IgD-negative memory B cell (primary cell): ENCODE measurements around the gene CXorf65. TPM values are rescaled to one million over a fixed set of nuclear protein-coding genes. Genes with fewer than 3 reads are reported as not detected.

Experiments used
- H3K27ac Mint-ChIP-seq, 3 donors: one replicate each; pipeline ENCODE4 v1.8.0; 2020 to 2022; ENCODE audit warnings: mild to moderate bottlenecking in 3 of 3, mixed read lengths in 3 of 3, moderate library complexity in 1 of 3
- H3K27me3 Mint-ChIP-seq: one replicate; pipeline ENCODE4 v1.8.0; 2021; ENCODE audit warnings: mixed read lengths
- H3K36me3 Mint-ChIP-seq: one replicate; pipeline ENCODE4 v1.8.0; 2020; ENCODE audit warnings: mild to moderate bottlenecking, mixed read lengths
- H3K4me1 Mint-ChIP-seq, 3 donors: one replicate each; pipeline ENCODE4 v1.8.0; 2020 to 2022; ENCODE audit warnings: mixed read lengths in 3 of 3, mild to moderate bottlenecking in 1 of 3
- H3K4me3 Mint-ChIP-seq, 4 donors: one replicate each; pipeline ENCODE4 v1.8.0; 2020 to 2022; ENCODE audit warnings: mild to moderate bottlenecking in 4 of 4, mixed read lengths in 4 of 4, moderate library complexity in 3 of 4
- H3K9me3 Mint-ChIP-seq, 3 donors: one replicate each; pipeline ENCODE4 v1.8.0; 2020 to 2021; ENCODE audit warnings: mixed read lengths in 3 of 3, mild to moderate bottlenecking in 1 of 3
- polyA plus RNA-seq: library from polyadenylated mRNA; unstranded; fragments of 300-500 nt; fragmentation: Illumina TruSeq; gene quantifications from one replicate; pipeline ENCODE4 v1.2.3, GENCODE V29; 2021

The CXorf65 gene
- polyA plus RNA-seq, 1 donor from 2014 or later = 1.5 TPM

GRCh38 chrX:71067089-71067488 is 39.5 kb downstream of the CXorf65 start:
- Mint-ChIP-seq H3K27me3 (peaks cover 2% of the 10 kb centered on the region), H3K4me3 (peak overlapping the region; percentile 87 to 96 (median 94)), H3K4me1 (peaks cover 6 to 18% (median 16%) of the 10 kb centered on the region in 3 donors), H3K9me3 (no peaks in the 10 kb centered on the region), H3K27ac (peak overlapping the region in 1 of 3 donors; percentile 96), H3K36me3 (no peaks in the 10 kb centered on the region)

DNA sequence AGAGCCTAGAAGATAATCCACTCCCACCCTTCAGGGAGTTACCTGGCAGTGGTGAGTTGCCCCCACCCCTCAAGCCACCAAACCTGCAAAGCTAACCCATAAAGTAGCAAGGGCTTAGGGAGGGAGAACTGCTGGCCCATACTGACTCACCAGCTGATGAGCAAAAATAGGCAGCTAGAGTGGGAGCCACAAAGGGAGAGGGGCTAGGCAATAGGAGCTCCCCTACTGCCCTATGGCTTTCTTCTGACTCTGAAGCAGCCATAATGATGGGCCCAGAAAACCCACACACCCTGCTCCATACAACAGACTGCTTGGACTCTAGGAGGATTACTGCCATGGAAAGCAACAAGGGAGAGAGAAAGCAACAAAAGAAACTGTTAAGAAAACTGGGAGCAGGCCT is 46.4 kb downstream of the CXorf65 start:
- H3K9me3 Mint-ChIP-seq = no peaks in the 10 kb centered on the region
- H3K27ac Mint-ChIP-seq = no peak overlapping the region
- peaks cover 6 to 11% (median 6%) of the 10 kb centered on the region in 3 donors for H3K4me1 Mint-ChIP-seq
- no peaks in the 10 kb centered on the region for H3K27me3 Mint-ChIP-seq
- no peak overlapping the region for H3K4me3 Mint-ChIP-seq
- peaks cover 1% of the 10 kb centered on the region for H3K36me3 Mint-ChIP-seq

- no peak overlapping the region for H3K4me3 Mint-ChIP-seq
- H3K9me3 Mint-ChIP-seq = no peaks in the 10 kb centered on the region
- peaks cover 5 to 8% (median 6%) of the 10 kb centered on the region in 3 donors for H3K4me1 Mint-ChIP-seq
- H3K36me3 Mint-ChIP-seq = peaks cover 1% of the 10 kb centered on the region
- H3K27ac Mint-ChIP-seq = no peak overlapping the region
- H3K27me3 Mint-ChIP-seq = no peaks in the 10 kb centered on the region
Measured at GRCh38 chrX:71057848-71058530, 48.6 kb downstream of the CXorf65 start.

DNA sequence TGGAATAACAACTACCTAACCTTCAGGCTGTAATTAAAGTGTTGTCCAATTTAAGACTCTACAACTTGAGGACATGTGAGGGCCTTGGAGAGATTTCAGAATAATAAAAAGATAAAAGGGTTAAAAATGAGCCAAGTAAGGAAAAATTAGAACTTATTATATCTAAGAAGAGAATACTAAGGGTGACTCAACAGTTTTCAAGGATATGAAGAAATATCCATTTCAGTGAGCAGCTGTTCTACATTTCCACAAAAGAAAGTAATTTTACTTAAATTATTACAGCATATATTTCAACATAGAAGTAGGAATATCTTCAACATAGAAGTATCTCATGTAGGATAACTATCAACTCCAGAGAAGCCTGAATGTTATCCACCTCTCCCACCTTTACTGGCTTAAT is 49.7 kb downstream of the CXorf65 start:
- Mint-ChIP-seq H3K9me3 (no peaks in the 10 kb centered on the region), H3K4me3 (no peak overlapping the region), H3K27me3 (no peaks in the 10 kb centered on the region), H3K4me1 (peaks cover 6 to 8% (median 7%) of the 10 kb centered on the region in 3 donors), H3K36me3 (peaks cover 1% of the 10 kb centered on the region), H3K27ac (peak overlapping the region in 1 of 3 donors; percentile 14)

Other genes starting within 250 kb of the CXorf65 start
- not detected for gene TEX11, start 198.0 kb downstream of the CXorf65 start, polyA plus RNA-seq
- gene SLC7A3, start 175.6 kb downstream of the CXorf65 start, polyA plus RNA-seq = not detected
- 2.3 TPM for gene SNX12, start 38.4 kb downstream of the CXorf65 start, polyA plus RNA-seq
- gene FOXO4, start 10.9 kb downstream of the CXorf65 start, polyA plus RNA-seq = 2.4 TPM
- gene IL2RG, start 4.8 kb upstream of the CXorf65 start, polyA plus RNA-seq = 754 TPM
- 13.1 TPM for gene MED12, start 11.9 kb upstream of the CXorf65 start, polyA plus RNA-seq
- 0.15 TPM for gene NLGN3, start 38.1 kb upstream of the CXorf65 start, polyA plus RNA-seq
- not detected for gene GJB1, start 116.5 kb upstream of the CXorf65 start, polyA plus RNA-seq
- 7.0 TPM for gene ZMYM3, start 147.4 kb upstream of the CXorf65 start, polyA plus RNA-seq
- 140 TPM for gene NONO, start 176.9 kb upstream of the CXorf65 start, polyA plus RNA-seq
- gene ITGB1BP2, start 195.0 kb upstream of the CXorf65 start, polyA plus RNA-seq = not detected